Measurements from ENCODE around the gene MC3R. TPM values are rescaled to one million over a fixed set of nuclear protein-coding genes. Genes with fewer than 3 reads are reported as not detected.

MC3R gene
- total RNA-seq, 6 donors from 2014 or later = not detected

GRCh38 chr20:56237335-56237734 is 11.2 kb upstream of the MC3R start:
- no peak for ATAC-seq (ENCODE audit: low FRiP score in 2 of 2)
- Histone ChIP-seq H3K27me3 (no peaks in the 10 kb centered on the region), H3K36me3 (no peaks in the 10 kb centered on the region), H3K9me3 (peaks cover 0 to 4% (median 2%) of the 10 kb centered on the region in 4 donors), H3K4me3 (no peak overlapping the region), H3K27ac (no peak overlapping the region), H3K4me1 (no peaks in the 10 kb centered on the region)
- no peak for TF ChIP-seq CTCF (IDR thresholded peaks at IDR 0.05)
- no peak for TF ChIP-seq POLR2AphosphoS5 (IDR thresholded peaks at IDR 0.05)
- DNase-seq = no peak

DNA sequence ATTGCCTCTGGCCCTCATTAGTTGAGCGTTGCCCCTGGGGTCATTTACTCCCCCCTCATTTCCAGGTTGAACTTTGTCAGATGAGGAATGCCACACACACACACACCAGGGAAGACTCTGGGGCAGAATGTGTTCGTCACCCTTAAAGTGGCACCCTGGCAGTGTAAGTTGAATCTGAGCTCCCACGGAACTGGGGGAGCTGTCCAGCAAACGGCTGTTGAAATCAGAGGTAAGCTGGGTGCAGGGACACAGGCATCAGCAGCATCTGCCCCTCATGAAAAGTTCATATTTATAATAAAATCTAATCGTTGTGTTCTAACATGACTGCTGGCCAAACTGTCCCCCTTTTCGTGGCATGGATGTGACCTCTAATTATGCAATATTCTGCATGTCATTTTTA is 4.3 kb upstream of the MC3R start:
- Histone ChIP-seq H3K27me3 (peaks cover 0 to 2% (median 0%) of the 10 kb centered on the region in 4 donors), H3K27ac (no peak overlapping the region), H3K4me1 (no peaks in the 10 kb centered on the region), H3K9me3 (no peaks in the 10 kb centered on the region), H3K36me3 (no peaks in the 10 kb centered on the region), H3K4me3 (no peak overlapping the region)
- TF ChIP-seq POLR2A (IDR thresholded peaks at IDR 0.05) (no peak), EP300 (IDR thresholded peaks at IDR 0.05) (no peak), POLR2AphosphoS5 (IDR thresholded peaks at IDR 0.05) (no peak), CTCF (IDR thresholded peaks at IDR 0.05) (no peak)
- no peak for ATAC-seq (ENCODE audit: low FRiP score in 2 of 2)
- WGBS, 2 donors = 29 to 39% methylated on average over 6 of the region's 6 CpGs
- DNase-seq = no peak

- Histone ChIP-seq H3K4me3 (no peak overlapping the region), H3K27ac (no peak overlapping the region), H3K4me1 (no peaks in the 10 kb centered on the region), H3K9me3 (no peaks in the 10 kb centered on the region), H3K27me3 (peaks cover 0 to 2% (median 0%) of the 10 kb centered on the region in 4 donors), H3K36me3 (no peaks in the 10 kb centered on the region)
- TF ChIP-seq CTCF (IDR thresholded peaks at IDR 0.05) (no peak), POLR2A (IDR thresholded peaks at IDR 0.05) (no peak), EP300 (IDR thresholded peaks at IDR 0.05) (no peak), POLR2AphosphoS5 (IDR thresholded peaks at IDR 0.05) (no peak)
- WGBS, 2 donors = 5 to 11% methylated on average over 3 of the region's 3 CpGs
- DNase-seq (no peak), ATAC-seq (ENCODE audit: low FRiP score in 2 of 2) (no peak)
Observed at GRCh38 chr20:56245761-56246160, 2.8 kb upstream of the MC3R start.

DNA sequence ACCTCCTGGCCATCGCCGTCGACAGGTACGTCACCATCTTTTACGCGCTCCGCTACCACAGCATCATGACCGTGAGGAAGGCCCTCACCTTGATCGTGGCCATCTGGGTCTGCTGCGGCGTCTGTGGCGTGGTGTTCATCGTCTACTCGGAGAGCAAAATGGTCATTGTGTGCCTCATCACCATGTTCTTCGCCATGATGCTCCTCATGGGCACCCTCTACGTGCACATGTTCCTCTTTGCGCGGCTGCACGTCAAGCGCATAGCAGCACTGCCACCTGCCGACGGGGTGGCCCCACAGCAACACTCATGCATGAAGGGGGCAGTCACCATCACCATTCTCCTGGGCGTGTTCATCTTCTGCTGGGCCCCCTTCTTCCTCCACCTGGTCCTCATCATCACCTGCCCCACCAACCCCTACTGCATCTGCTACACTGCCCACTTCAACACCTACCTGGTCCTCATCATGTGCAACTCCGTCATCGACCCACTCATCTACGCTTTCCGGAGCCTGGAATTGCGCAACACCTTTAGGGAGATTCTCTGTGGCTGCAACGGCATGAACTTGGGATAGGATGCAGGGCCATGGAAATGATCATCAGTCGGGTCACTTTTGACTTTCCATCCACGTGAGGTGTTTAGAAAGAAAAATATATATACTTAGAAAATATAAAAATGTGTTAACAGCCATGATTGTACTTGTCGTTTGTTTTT is 868 bp downstream of the MC3R start:
- Histone ChIP-seq H3K4me1 (no peaks in the 10 kb centered on the region), H3K4me3 (no peak overlapping the region), H3K9me3 (no peaks in the 10 kb centered on the region), H3K27me3 (no peaks in the 10 kb centered on the region), H3K27ac (no peak overlapping the region), H3K36me3 (no peaks in the 10 kb centered on the region)
- WGBS, 2 donors = 71 to 75% methylated on average over 32 of the region's 32 CpGs
- peak; percentile 27 to 40 for ATAC-seq (ENCODE audit: low FRiP score in 2 of 2)
- DNase-seq = peak in 1 of 2 donors; percentile 77
- TF ChIP-seq CTCF (IDR thresholded peaks at IDR 0.05) (peak in 3 of 6 experiments; percentile 40 to 43 (median 42)), POLR2A (IDR thresholded peaks at IDR 0.05) (no peak)

DNA sequence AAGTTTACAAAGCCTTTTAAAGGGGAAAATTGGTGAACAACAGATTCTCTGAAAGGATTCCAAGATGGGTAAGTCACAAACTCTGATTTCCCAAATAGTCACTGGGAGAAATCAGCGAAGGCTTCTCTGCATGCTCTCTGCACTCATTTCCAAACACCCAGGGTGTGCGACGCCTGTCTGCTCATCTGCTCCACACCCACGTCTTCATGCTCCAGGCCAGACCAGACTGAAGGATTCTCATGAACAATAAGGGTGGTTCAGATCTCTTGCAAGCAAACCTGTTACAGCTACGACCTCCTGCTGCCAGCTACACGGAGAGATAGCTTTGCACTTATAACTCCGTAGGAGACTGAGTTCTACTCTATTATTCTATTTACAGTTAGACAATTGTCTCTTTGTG is 1.4 kb downstream of the MC3R start:
- no peak for DNase-seq
- Histone ChIP-seq H3K4me1 (no peaks in the 10 kb centered on the region), H3K9me3 (no peaks in the 10 kb centered on the region), H3K36me3 (no peaks in the 10 kb centered on the region), H3K27ac (no peak overlapping the region), H3K27me3 (no peaks in the 10 kb centered on the region), H3K4me3 (no peak overlapping the region)
- TF ChIP-seq EP300 (IDR thresholded peaks at IDR 0.05) = no peak
- no peak for TF ChIP-seq POLR2AphosphoS5 (IDR thresholded peaks at IDR 0.05)
- TF ChIP-seq POLR2A (IDR thresholded peaks at IDR 0.05) = no peak
- no peak for TF ChIP-seq CTCF (IDR thresholded peaks at IDR 0.05)
- 67 to 71% methylated on average over 7 of the region's 7 CpGs for WGBS, 2 donors
- no peak for ATAC-seq (ENCODE audit: low FRiP score in 2 of 2)

Measured in upper lobe of left lung (tissue), 6 donors.